Kidney (tissue), 14 donors: ENCODE data around the gene WRNIP1. TPM values are rescaled to one million over a fixed set of nuclear protein-coding genes. Genes with fewer than 3 reads are reported as not detected.

ENCODE experiments used
- DNase-seq, 5 donors: peaks; one replicate each; pipeline ENCODE4 v3.0.0-alpha.2; 2013 to 2020
- FAIRE-seq: peaks from 2 replicates; lab custom pipeline; 2012; peaks lifted over from hg19 to GRCh38; lab: Jason Lieb, UNC
- H3K27ac ChIP-seq, 2 donors: one replicate each; pipeline ENCODE4 v1.7.0; 2013; ENCODE audit warnings: low read depth in 2 of 2, low read length in 2 of 2, inconsistent platforms in 1 of 2
- H3K27me3 ChIP-seq: one replicate; pipeline ENCODE4 v1.7.1; 2013; ENCODE audit warnings: low read length, inconsistent platforms; ENCODE audit not compliant: control insufficient read depth, insufficient read depth
- H3K36me3 ChIP-seq, 3 donors: one replicate each; pipeline versions ENCODE4 v1.7.0 to v1.7.1; 2013; ENCODE audit warnings: low read length in 3 of 3, control low read depth in 1 of 3, inconsistent platforms in 1 of 3; ENCODE audit not compliant: insufficient read depth in 3 of 3, control insufficient read depth in 2 of 3
- H3K4me1 ChIP-seq, 3 donors: one replicate each; pipeline versions ENCODE4 v1.7.0 to v1.7.1; 2013; ENCODE audit warnings: low read length in 3 of 3, inconsistent platforms in 1 of 3, low read depth in 1 of 3; ENCODE audit not compliant: control insufficient read depth in 2 of 3, insufficient read depth in 2 of 3
- H3K4me3 ChIP-seq, 3 donors: one replicate each; pipeline versions ENCODE4 v1.7.0 to v1.8.1; 2013; ENCODE audit warnings: low read length in 3 of 3, control low read depth in 1 of 3, inconsistent platforms in 1 of 3
- H3K9ac ChIP-seq, 3 donors: one replicate each; pipeline versions ENCODE4 v1.7.0 to v1.7.1; 2013; ENCODE audit warnings: low read length in 3 of 3, control low read depth in 1 of 3, inconsistent platforms in 1 of 3
- H3K9me3 ChIP-seq, 3 donors: one replicate each; pipeline versions ENCODE4 v1.7.0 to v1.7.1; 2013; ENCODE audit warnings: low read length in 3 of 3, control low read depth in 1 of 3, inconsistent platforms in 1 of 3; ENCODE audit not compliant: control insufficient read depth in 2 of 3, insufficient read depth in 1 of 3
- CTCF ChIP-seq: IDR thresholded peaks from 3 replicates; pipeline ENCODE4 v1.5.1; 2012; ENCODE audit warnings: mild to moderate bottlenecking, moderate library complexity, borderline replicate concordance; ENCODE audit not compliant: insufficient read depth; ENCODE audit errors: extremely low read depth
- intact Hi-C: fragments of 100-400 bp; cut with DNase I; formaldehyde crosslinking; loops from one replicate; pipeline ENCODE4 v1.11.1; 2022
- polyA plus RNA-seq: library from polyadenylated mRNA; stranded (reverse); fragments of 350-450 nt; fragmentation: Illumina TruSeq; extraction: RNeasy Lipid Tissue Mini Kit (QIAGEN cat#74804); gene quantifications from one replicate; pipeline ENCODE4 v1.2.3, GENCODE V29; 2014; ENCODE audit warnings: low read depth, low replicate concordance; ENCODE audit not compliant: insufficient read depth
- total RNA-seq: library from RNA; stranded (reverse); fragmentation: NEBNext Ultra II Directional; extraction: Animal tissue kit (Norgen Biotek cat#: 25700); gene quantifications from one replicate; pipeline ENCODE4 v1.2.1, GENCODE V29; 2021
- donor health status: control.
- donor health status: control.
- donor health status: control.
- donor health status: control.
- donor health status: control.
- donor health status: DM: yes; HTN: yes; CAD: no.
- donor health status: Normal renal cell carcinoma (clear cell type).

WRNIP1 gene
- total and polyA plus RNA-seq, 2 donors from 2014 or later: 38.0 to 46.3 TPM

GRCh38 chr6:2781685-2782355 lies 16.6 kb downstream of the WRNIP1 start:
- H3K4me3 ChIP-seq: no peak overlapping the region
- DNase-seq: no peak
- no peak for FAIRE-seq
- no peak overlapping the region for H3K27ac ChIP-seq
- no peaks in the 10 kb centered on the region for H3K27me3 ChIP-seq
- TF ChIP-seq CTCF: no peak
- peaks cover 2 to 48% (median 12%) of the 10 kb centered on the region in 3 donors for H3K36me3 ChIP-seq
- intact Hi-C loops: no loop called here
- H3K9ac ChIP-seq: no peak overlapping the region
- peaks cover 0 to 5% (median 0%) of the 10 kb centered on the region in 3 donors for H3K4me1 ChIP-seq
- H3K9me3 ChIP-seq: no peaks in the 10 kb centered on the region

- Histone ChIP-seq H3K27ac (no peak overlapping the region), H3K9me3 (no peaks in the 10 kb centered on the region), H3K4me1 (peaks cover 0 to 5% (median 0%) of the 10 kb centered on the region in 3 donors), H3K27me3 (no peaks in the 10 kb centered on the region), H3K36me3 (peaks cover 2 to 48% (median 12%) of the 10 kb centered on the region in 3 donors), H3K4me3 (no peak overlapping the region), H3K9ac (no peak overlapping the region)
- intact Hi-C loops: no loop called here
- FAIRE-seq (no peak), DNase-seq (no peak)
- TF ChIP-seq CTCF: no peak
Observed at GRCh38 chr6:2782356-2782708, 17.1 kb downstream of the WRNIP1 start.

- H3K9ac ChIP-seq: no peak overlapping the region
- intact Hi-C loops: no loop called here
- no peaks in the 10 kb centered on the region for H3K9me3 ChIP-seq
- H3K36me3 ChIP-seq: peaks cover 2 to 48% (median 16%) of the 10 kb centered on the region in 3 donors
- no peaks in the 10 kb centered on the region for H3K27me3 ChIP-seq
- H3K4me1 ChIP-seq: peaks cover 0 to 5% (median 0%) of the 10 kb centered on the region in 3 donors
- no peak for FAIRE-seq
- TF ChIP-seq CTCF: no peak
- DNase-seq: no peak
- H3K27ac ChIP-seq: no peak overlapping the region
- no peak overlapping the region for H3K4me3 ChIP-seq
Observed at GRCh38 chr6:2782825-2783187, 17.6 kb downstream of the WRNIP1 start.
